Gastroesophageal sphincter (tissue), 4 donors: ENCODE results near the gene FNDC8. TPM values are rescaled to one million over a fixed set of nuclear protein-coding genes. Genes with fewer than 3 reads are reported as not detected.

Experiments used
- ATAC-seq: fragments of 150-250 bp; one replicate; pipeline ENCODE4 v1.9.1; 2016; ENCODE audit warnings: mild to moderate bottlenecking, moderate library complexity
- H3K27ac ChIP-seq, 4 donors: fragments of 200-600 bp; sonication (generic) in 3 of 4; 1 replicate in 3 of 4; 2 replicates in 1 of 4; pipeline ENCODE4 v1.5.1; 2016 to 2019
- H3K27me3 ChIP-seq: fragments of 200-600 bp; sonication (generic); one replicate; pipeline ENCODE4 v1.5.1; 2019
- H3K36me3 ChIP-seq, 2 donors: fragments of 200-600 bp; sonication (generic); one replicate each; pipeline ENCODE4 v1.5.1; 2019; ENCODE audit warnings: control low read depth in 1 of 2
- H3K4me1 ChIP-seq, 3 donors: fragments of 200-600 bp; sonication (generic); 1 replicate in 2 of 3; 2 replicates in 1 of 3; pipeline ENCODE4 v1.5.1; 2016 to 2019; ENCODE audit warnings: control low read depth in 2 of 3
- H3K4me3 ChIP-seq, 2 donors: fragments of 200-600 bp; sonication (generic); one replicate each; pipeline ENCODE4 v1.5.1; 2019; ENCODE audit warnings: mild to moderate bottlenecking in 1 of 2, moderate library complexity in 1 of 2
- H3K9me3 ChIP-seq, 3 donors: fragments of 200-600 bp; sonication (generic); one replicate each; pipeline ENCODE4 v1.5.1; 2017 to 2019; ENCODE audit warnings: control low read depth in 2 of 3
- EP300 ChIP-seq: sonication (generic); formaldehyde crosslinking; IDR thresholded peaks from one replicate; pipeline ENCODE4 v1.6.1; 2017; ENCODE audit warnings: antibody characterized with exemption, mild to moderate bottlenecking
- POLR2A ChIP-seq, 2 donors: fragments of 450-650 bp; IDR thresholded peaks; one replicate each; pipeline ENCODE4 v1.6.1; 2017; ENCODE audit warnings: antibody characterized with exemption in 2 of 2, mild to moderate bottlenecking in 2 of 2, moderate library complexity in 1 of 2
- POLR2AphosphoS5 ChIP-seq: sonication (generic); formaldehyde crosslinking; IDR thresholded peaks from one replicate; pipeline ENCODE4 v1.6.1; 2017; ENCODE audit warnings: antibody characterized with exemption
- WGBS, 2 donors: methylation state at CpG; one replicate each; pipeline ENCODE4 v1.1.5; 2018; ENCODE audit warnings: low coverage in 1 of 2; 5-methylcytosine and 5-hydroxymethylcytosine counted together
- total RNA-seq, 4 donors: library from RNA; depleted of rRNA; stranded (reverse); fragments of >200 nt; gene quantifications; one replicate each; pipeline ENCODE4 v1.1.0, GENCODE V29; 2016
- TF ChIP-seq, protein P1 (sequence below), 4 experiments: fragments of 200-600 bp in 2 of 4; fragments of 450-650 bp in 2 of 4; sonication (generic) in 1 of 4; IDR thresholded peaks; one replicate each; pipeline ENCODE4 v1.5.1; 2017 to 2019; ENCODE audit warnings: antibody characterized with exemption in 4 of 4, mild to moderate bottlenecking in 2 of 4, moderate library complexity in 2 of 4

FNDC8 gene
- total RNA-seq, 4 donors from 2014 or later, result not detected

GRCh38 chr17:35119370-35120165 lies 1.8 kb upstream of the FNDC8 start, which contains the start of gene RAD51D:
Gene RAD51D (minus strand): TSS chr17:35119860. CDS start chr17:35119613, 247 bp downstream.
- no peaks in the 10 kb centered on the region for H3K36me3 ChIP-seq
- H3K27me3 ChIP-seq, result no peaks in the 10 kb centered on the region
- TF ChIP-seq, protein P1, sequence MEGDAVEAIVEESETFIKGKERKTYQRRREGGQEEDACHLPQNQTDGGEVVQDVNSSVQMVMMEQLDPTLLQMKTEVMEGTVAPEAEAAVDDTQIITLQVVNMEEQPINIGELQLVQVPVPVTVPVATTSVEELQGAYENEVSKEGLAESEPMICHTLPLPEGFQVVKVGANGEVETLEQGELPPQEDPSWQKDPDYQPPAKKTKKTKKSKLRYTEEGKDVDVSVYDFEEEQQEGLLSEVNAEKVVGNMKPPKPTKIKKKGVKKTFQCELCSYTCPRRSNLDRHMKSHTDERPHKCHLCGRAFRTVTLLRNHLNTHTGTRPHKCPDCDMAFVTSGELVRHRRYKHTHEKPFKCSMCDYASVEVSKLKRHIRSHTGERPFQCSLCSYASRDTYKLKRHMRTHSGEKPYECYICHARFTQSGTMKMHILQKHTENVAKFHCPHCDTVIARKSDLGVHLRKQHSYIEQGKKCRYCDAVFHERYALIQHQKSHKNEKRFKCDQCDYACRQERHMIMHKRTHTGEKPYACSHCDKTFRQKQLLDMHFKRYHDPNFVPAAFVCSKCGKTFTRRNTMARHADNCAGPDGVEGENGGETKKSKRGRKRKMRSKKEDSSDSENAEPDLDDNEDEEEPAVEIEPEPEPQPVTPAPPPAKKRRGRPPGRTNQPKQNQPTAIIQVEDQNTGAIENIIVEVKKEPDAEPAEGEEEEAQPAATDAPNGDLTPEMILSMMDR (IDR thresholded peaks at IDR 0.05), result peak; percentile 95 to 99 (median 98)
- TF ChIP-seq EP300 (no peak), POLR2A (IDR thresholded peaks at IDR 0.05) (peak in 1 of 2 donors; percentile 30), POLR2AphosphoS5 (peak; percentile 21)
- H3K9me3 ChIP-seq, result no peaks in the 10 kb centered on the region
- peak; percentile 95 for ATAC-seq
- peak within 1 kb of the TSS; percentile 75 to 86 for H3K4me3 ChIP-seq
- peak within 1 kb of the TSS; percentile 18 to 83 (median 82) for H3K27ac ChIP-seq
- peaks cover 0 to 21% (median 9%) of the 10 kb centered on the region in 3 donors for H3K4me1 ChIP-seq
- no CpG with 5 or more reads among the region's 72 CpGs for WGBS, 2 donors

GRCh38 chr17:35127751-35128514 lies 6.5 kb downstream of the FNDC8 start:
- Histone ChIP-seq H3K4me1 (peaks cover 0 to 6% (median 0%) of the 10 kb centered on the region in 3 donors), H3K4me3 (no peak overlapping the region), H3K27ac (peak overlapping the region in 3 of 4 donors; percentile 49 to 66 (median 63)), H3K9me3 (no peaks in the 10 kb centered on the region), H3K36me3 (peaks cover 0 to 25% of the 10 kb centered on the region in 2 donors), H3K27me3 (no peaks in the 10 kb centered on the region)
- WGBS, 2 donors, result 58 to 61% methylated on average over 10 to 11 of the region's 11 CpGs
- peak; percentile 91 for ATAC-seq
- TF ChIP-seq EP300 (no peak), POLR2A (IDR thresholded peaks at IDR 0.05) (no peak), POLR2AphosphoS5 (peak; percentile 49)

- H3K36me3 ChIP-seq, result peaks cover 0 to 39% of the 10 kb centered on the region in 2 donors
- ATAC-seq, result no peak
- H3K27ac ChIP-seq, result peak overlapping the region in 2 of 4 donors; percentile 42 to 61
- H3K4me1 ChIP-seq, result peaks cover 0 to 6% (median 0%) of the 10 kb centered on the region in 3 donors
- 56 to 58% methylated on average over 1 to 4 of the region's 11 CpGs for WGBS, 2 donors
- TF ChIP-seq EP300, result no peak
- no peak for TF ChIP-seq POLR2AphosphoS5
- TF ChIP-seq POLR2A (IDR thresholded peaks at IDR 0.05), result no peak
- TF ChIP-seq, protein P1 (IDR thresholded peaks at IDR 0.05), result no peak
- no peaks in the 10 kb centered on the region for H3K9me3 ChIP-seq
- H3K27me3 ChIP-seq, result no peaks in the 10 kb centered on the region
- no peak overlapping the region for H3K4me3 ChIP-seq
These were observed 7.9 kb downstream of the FNDC8 start for GRCh38 chr17:35129154-35129972.

GRCh38 chr17:35129973-35130351 lies 8.5 kb downstream of the FNDC8 start:
- 86 to 95% methylated on average over 5 of the region's 5 CpGs for WGBS, 2 donors

More at GRCh38 chr17:35129973-35130351, 8.5 kb downstream of the FNDC8 start:
- Histone ChIP-seq H3K27ac (no peak overlapping the region), H3K4me3 (no peak overlapping the region), H3K9me3 (no peaks in the 10 kb centered on the region), H3K4me1 (peaks cover 0 to 6% (median 0%) of the 10 kb centered on the region in 3 donors), H3K27me3 (no peaks in the 10 kb centered on the region), H3K36me3 (peaks cover 0 to 45% of the 10 kb centered on the region in 2 donors)
- TF ChIP-seq EP300 (no peak), POLR2AphosphoS5 (no peak), POLR2A (IDR thresholded peaks at IDR 0.05) (no peak)
- TF ChIP-seq, protein P1 (IDR thresholded peaks at IDR 0.05), result no peak
- ATAC-seq, result no peak
